Measurements from ENCODE around the gene PLET1.

- no peak for TF ChIP-seq EP300 (IDR thresholded peaks at IDR 0.05)
- TF ChIP-seq CTCF (IDR thresholded peaks at IDR 0.05): peak; percentile 52 to 74 (median 69)
These were observed 19.8 kb upstream of the PLET1 start for GRCh38 chr11:112280268-112281126.
